ENCODE results near the gene SLC13A3.

SLC13A3 gene

DNA sequence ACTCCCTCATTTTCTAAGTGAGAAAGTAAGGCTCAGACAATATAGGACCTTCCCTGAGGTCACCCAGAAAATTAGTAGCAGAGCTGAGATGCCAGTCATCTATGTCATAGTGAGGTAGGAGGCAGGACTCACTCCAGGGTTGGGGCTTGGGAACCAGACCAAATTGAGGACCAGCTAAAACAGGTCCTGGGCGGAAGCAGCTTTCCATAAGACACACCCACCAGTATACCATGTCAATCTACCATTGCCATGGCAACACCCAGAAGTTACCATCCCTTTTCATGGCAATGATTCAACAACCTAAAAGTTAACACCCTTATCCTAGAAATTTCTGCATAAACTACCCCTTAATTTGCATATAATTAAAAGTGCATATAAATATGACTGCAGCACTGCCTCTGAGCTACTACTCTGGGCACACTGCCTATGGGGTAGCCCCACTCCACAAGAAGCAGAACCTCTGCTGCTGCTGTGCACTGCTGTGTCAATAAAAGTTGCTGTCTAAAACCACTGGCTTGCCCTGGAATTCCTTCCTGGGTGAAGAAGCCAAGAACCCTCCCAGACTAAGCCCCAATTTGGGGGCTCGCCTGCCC is 70.5 kb downstream of the SLC13A3 start:
- H3K36me3 Mint-ChIP-seq (ENCODE audit: insufficient read depth): no peaks in the 10 kb centered on the region

DNA sequence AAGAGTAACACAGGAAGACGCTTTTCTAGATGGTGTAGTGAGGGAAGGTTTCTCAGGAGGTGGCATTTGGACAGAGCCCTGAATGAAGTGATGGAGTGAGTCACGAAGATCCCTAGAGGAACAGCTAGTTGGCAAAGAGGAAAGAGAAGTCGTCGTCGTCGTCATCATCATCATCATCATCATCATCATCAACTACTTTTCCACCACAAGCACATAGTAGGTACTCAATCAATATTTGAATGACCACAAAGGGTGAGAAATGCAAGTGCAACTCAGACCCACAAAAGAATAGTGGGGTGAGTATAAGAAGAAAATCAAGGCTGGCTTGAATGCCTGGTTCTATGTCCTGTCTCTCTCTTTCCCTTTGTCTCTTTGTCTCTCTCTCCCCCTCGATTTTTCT is 72.5 kb downstream of the SLC13A3 start:
- Mint-ChIP-seq H3K27ac (ENCODE audit: low read depth) (no peak overlapping the region), H3K27me3 (peaks cover 17% of the 10 kb centered on the region), H3K9me3 (no peaks in the 10 kb centered on the region), H3K36me3 (ENCODE audit: insufficient read depth) (no peaks in the 10 kb centered on the region), H3K4me3 (no peak overlapping the region), H3K4me1 (peaks cover 3% of the 10 kb centered on the region)
- ATAC-seq (replicated peaks; ENCODE audit: extremely low read depth, poor library complexity, severe bottlenecking): no peak
- no peak for DNase-seq (ENCODE audit: low spot score in 2 of 2)

More for the DNA sequence above, 70.5 kb downstream of the SLC13A3 start:
- H3K27me3 Mint-ChIP-seq: peaks cover 11% of the 10 kb centered on the region
- H3K4me3 Mint-ChIP-seq: no peak overlapping the region
- no peak for DNase-seq (ENCODE audit: low spot score in 2 of 2)
- no peaks in the 10 kb centered on the region for H3K4me1 Mint-ChIP-seq
- no peak overlapping the region for H3K27ac Mint-ChIP-seq (ENCODE audit: low read depth)
- no peaks in the 10 kb centered on the region for H3K9me3 Mint-ChIP-seq
- no peak for ATAC-seq (replicated peaks; ENCODE audit: extremely low read depth, poor library complexity, severe bottlenecking)

DNA sequence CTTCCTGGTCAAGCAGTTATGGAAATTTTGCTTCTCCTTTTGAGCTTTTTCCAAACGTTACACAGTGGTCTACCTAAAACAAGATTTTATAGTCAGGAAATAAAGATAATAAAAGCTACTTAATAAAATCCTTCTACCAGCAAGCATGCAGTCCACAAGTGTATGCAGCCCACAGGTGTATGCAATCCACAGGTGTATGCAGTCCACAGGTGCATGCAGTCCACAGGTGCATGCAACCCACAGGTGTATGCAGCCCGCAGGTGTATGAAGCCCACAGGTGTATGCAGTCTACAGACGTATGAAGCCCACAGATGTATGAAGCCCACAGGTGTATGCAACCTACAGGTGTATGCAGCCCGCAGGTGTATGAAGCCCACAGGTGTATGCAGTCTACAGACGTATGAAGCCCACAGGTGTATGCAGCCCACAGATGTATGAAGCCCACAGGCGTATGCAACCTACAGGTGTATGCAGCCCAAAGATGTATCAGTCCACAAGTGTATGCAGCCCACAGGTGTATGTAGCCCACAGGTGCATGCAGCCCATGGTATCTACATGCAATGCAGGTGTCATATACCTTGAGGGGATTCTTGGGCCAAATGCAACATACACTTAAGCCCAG is 74.4 kb downstream of the SLC13A3 start:
- Mint-ChIP-seq H3K27me3 (peaks cover 16% of the 10 kb centered on the region), H3K9me3 (no peaks in the 10 kb centered on the region), H3K4me1 (peaks cover 8% of the 10 kb centered on the region), H3K27ac (ENCODE audit: low read depth) (no peak overlapping the region), H3K4me3 (no peak overlapping the region), H3K36me3 (ENCODE audit: insufficient read depth) (no peaks in the 10 kb centered on the region)
- ATAC-seq (replicated peaks; ENCODE audit: extremely low read depth, poor library complexity, severe bottlenecking) (no peak), DNase-seq (ENCODE audit: low spot score in 2 of 2) (no peak)

DNA sequence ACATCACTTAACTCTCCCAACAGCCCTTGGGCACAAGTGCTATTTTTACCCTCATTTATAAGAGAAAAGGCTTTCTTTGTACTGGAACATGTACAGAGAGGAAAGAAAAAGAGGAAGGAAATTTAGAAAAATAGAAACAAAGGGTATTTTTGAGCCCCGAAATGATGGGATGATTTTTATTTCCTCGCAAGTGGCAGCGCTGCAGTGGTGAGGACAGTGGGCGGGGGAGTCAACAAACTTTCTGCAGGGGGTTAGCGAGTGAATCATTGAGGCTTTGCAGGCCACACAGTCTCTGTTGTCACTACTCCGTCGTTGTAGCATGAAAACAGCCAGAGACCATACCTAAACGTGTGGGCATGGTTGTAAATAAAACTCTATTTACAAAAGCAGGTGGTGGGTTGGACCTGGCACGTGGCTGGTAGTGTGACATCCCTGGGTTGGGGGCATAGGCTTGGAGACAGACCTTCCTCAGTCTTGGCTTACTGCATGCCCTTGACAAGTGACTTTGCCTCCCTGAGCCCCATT is 75.3 kb downstream of the SLC13A3 start:
- DNase-seq (ENCODE audit: low spot score in 2 of 2) (no peak), ATAC-seq (replicated peaks; ENCODE audit: extremely low read depth, poor library complexity, severe bottlenecking) (no peak)
- no peaks in the 10 kb centered on the region for H3K9me3 Mint-ChIP-seq
- peaks cover 8% of the 10 kb centered on the region for H3K4me1 Mint-ChIP-seq
- H3K27me3 Mint-ChIP-seq: peaks cover 12% of the 10 kb centered on the region
- no peak overlapping the region for H3K27ac Mint-ChIP-seq (ENCODE audit: low read depth)
- H3K36me3 Mint-ChIP-seq (ENCODE audit: insufficient read depth): no peaks in the 10 kb centered on the region
- no peak overlapping the region for H3K4me3 Mint-ChIP-seq

DNA sequence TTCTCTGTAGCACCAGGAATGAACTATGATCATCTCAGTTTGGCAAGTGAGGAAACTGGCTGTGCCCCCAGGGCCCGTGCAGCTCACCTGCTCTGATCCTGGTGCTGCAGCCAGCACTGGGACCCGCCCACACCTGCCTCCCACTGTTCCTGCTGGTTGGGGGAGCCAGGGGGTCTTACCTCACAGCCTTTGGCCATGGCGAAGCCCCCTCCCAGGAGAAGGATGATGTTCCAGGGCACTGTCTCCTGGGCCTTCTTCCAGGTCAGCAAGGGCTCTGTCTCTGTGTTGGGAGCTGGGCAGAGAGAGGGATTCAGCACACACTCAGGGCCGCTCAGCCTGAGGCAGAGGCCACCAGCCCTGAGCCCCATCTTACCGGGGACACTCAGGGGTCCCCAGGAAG is 75.9 kb downstream of the SLC13A3 start:
- H3K4me1 Mint-ChIP-seq: peaks cover 8% of the 10 kb centered on the region
- ATAC-seq (replicated peaks; ENCODE audit: extremely low read depth, poor library complexity, severe bottlenecking): no peak

DNA sequence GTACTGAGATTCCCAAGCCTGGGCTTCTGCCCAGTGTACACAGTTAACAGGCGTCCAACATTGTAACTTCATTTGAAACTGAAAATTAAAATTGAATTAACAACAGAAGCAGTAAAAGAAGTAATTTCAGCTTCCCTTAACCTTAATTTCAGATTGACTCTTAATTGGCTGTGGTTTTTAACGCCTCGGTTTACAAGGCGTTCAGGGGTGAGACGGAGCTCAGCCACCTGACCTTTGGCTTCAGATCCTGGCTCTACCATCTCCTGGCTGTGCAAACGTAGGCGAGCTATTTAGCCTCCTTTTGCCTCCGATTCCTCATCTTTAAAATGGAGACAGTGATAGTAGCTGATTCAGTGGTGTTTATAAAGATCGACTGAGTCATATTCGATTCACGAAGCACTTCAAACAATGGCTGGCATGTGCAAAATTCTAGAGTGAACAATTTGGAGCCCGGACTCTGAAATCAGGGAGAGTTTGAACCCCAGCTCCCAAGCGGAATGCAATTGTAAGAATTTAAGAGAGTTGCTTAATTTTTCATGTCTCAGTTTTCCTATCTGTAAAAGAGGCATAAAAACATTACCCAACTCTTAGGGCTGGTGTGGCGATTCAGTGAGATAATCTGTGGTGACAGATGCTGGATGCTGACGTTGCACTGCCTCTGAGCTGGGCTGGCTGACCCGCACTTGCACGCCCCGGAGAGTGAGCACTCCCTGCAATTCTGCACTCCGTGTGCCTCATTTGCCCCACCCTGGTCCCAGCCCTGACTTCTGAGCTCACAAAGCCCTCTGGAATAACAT is 77.3 kb downstream of the SLC13A3 start:
- H3K27ac Mint-ChIP-seq (ENCODE audit: low read depth): no peak overlapping the region
- no peak for DNase-seq (ENCODE audit: low spot score in 2 of 2)
- H3K4me3 Mint-ChIP-seq: no peak overlapping the region
- no peaks in the 10 kb centered on the region for H3K36me3 Mint-ChIP-seq (ENCODE audit: insufficient read depth)
- H3K4me1 Mint-ChIP-seq: peaks cover 8% of the 10 kb centered on the region
- H3K9me3 Mint-ChIP-seq: no peaks in the 10 kb centered on the region
- ATAC-seq (replicated peaks; ENCODE audit: extremely low read depth, poor library complexity, severe bottlenecking): no peak
- H3K27me3 Mint-ChIP-seq: peaks cover 13% of the 10 kb centered on the region

More for the DNA sequence above, 75.9 kb downstream of the SLC13A3 start:
- Mint-ChIP-seq H3K4me3 (no peak overlapping the region), H3K9me3 (no peaks in the 10 kb centered on the region), H3K27ac (ENCODE audit: low read depth) (no peak overlapping the region), H3K27me3 (peaks cover 13% of the 10 kb centered on the region), H3K36me3 (ENCODE audit: insufficient read depth) (no peaks in the 10 kb centered on the region)
- no peak for DNase-seq (ENCODE audit: low spot score in 2 of 2)

DNA sequence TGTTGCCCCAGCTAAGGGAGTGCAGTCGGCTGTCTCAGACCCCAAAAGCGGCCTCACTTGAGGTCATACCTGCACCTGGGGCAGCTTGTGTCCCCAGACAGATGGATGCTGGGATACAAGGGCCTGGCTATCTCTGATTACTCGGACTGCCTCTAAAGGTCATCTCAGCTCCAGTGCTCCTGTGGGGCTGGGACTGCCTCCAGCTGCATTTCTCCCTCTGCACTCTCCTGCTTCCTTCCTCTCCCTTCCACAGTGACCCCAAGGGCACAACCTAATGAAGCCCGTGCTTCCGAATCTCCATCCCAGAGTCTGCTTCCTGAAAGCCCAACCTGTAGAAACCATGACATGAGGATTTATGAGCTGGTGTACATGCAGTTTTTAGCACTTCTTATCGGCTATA is 78.0 kb downstream of the SLC13A3 start:
- H3K36me3 Mint-ChIP-seq (ENCODE audit: insufficient read depth): no peaks in the 10 kb centered on the region
- no peaks in the 10 kb centered on the region for H3K9me3 Mint-ChIP-seq
- no peak for DNase-seq (ENCODE audit: low spot score in 2 of 2)
- H3K27me3 Mint-ChIP-seq: peaks cover 13% of the 10 kb centered on the region
- no peak overlapping the region for H3K27ac Mint-ChIP-seq (ENCODE audit: low read depth)
- no peak for ATAC-seq (replicated peaks; ENCODE audit: extremely low read depth, poor library complexity, severe bottlenecking)
- no peak overlapping the region for H3K4me3 Mint-ChIP-seq
- H3K4me1 Mint-ChIP-seq: peaks cover 8% of the 10 kb centered on the region

DNA sequence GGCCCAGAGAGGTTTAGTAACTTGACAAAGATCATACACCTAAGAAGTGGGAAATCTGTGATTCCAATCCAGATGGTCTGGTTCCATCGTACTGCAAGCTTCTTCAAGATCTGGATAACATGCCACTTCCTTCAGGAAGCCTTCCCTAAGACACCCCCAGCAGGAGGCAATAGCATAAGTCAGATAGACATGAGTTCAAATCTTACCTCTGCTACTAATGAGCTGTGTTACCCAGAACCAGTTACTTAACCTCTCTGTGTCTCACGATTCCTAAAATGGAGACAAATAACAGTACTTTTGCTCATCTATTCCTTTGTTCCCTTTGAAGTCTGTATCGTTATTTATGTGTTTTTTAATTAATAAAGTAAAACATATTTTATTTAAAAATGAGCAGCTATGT is 78.5 kb downstream of the SLC13A3 start:
- no peaks in the 10 kb centered on the region for H3K36me3 Mint-ChIP-seq (ENCODE audit: insufficient read depth)
- H3K9me3 Mint-ChIP-seq: no peaks in the 10 kb centered on the region
- ATAC-seq (replicated peaks; ENCODE audit: extremely low read depth, poor library complexity, severe bottlenecking) (no peak), DNase-seq (ENCODE audit: low spot score in 2 of 2) (no peak)
- peaks cover 8% of the 10 kb centered on the region for H3K4me1 Mint-ChIP-seq
- H3K27me3 Mint-ChIP-seq: peaks cover 16% of the 10 kb centered on the region
- no peak overlapping the region for H3K27ac Mint-ChIP-seq (ENCODE audit: low read depth)
- H3K4me3 Mint-ChIP-seq: no peak overlapping the region

DNA sequence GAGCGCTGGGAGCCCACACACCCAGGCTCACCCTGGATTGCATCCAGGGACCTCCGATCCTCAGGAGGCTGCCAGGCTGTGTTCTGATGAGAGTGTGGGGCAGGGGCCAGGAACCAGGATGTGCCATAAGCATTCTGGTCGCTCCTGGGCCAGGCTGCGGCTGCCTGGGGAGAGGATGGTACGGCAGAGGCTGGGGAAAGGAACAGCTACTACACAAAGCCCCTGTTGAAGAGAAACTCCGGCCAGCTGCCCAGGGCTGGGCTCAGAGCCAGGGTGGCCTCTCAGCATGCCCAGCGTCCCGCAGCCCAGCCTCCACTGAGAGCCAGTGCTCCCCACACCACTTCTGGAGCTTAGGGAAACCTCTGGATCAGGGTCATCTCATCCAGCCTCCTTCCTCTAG is 79.1 kb downstream of the SLC13A3 start:
- H3K4me3 Mint-ChIP-seq: no peak overlapping the region
- H3K9me3 Mint-ChIP-seq: no peaks in the 10 kb centered on the region
- H3K27ac Mint-ChIP-seq (ENCODE audit: low read depth): no peak overlapping the region
- H3K36me3 Mint-ChIP-seq (ENCODE audit: insufficient read depth): no peaks in the 10 kb centered on the region
- no peak for ATAC-seq (replicated peaks; ENCODE audit: extremely low read depth, poor library complexity, severe bottlenecking)
- peaks cover 23% of the 10 kb centered on the region for H3K27me3 Mint-ChIP-seq
- H3K4me1 Mint-ChIP-seq: peaks cover 8% of the 10 kb centered on the region
- no peak for DNase-seq (ENCODE audit: low spot score in 2 of 2)

DNA sequence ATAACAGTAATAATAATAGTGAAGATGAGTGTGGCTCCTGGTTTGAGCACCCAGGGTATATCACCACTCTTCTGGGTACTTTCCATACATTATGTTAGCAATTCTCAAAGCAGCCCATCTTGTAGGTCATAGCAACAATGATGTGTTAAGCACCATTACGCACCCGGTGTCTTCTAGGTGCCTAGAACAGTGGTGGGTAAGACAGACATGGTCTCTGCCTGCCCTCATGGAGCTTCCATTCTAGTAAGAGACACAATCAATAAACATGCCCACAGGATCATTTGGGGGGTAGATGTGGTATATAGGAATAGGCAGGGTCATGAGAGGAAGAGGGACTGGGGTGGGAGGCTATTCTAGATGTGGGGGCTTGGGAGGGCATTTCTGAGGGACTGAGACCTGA is 79.8 kb downstream of the SLC13A3 start:
- no peaks in the 10 kb centered on the region for H3K9me3 Mint-ChIP-seq
- H3K27ac Mint-ChIP-seq (ENCODE audit: low read depth): no peak overlapping the region
- ATAC-seq (replicated peaks; ENCODE audit: extremely low read depth, poor library complexity, severe bottlenecking) (no peak), DNase-seq (ENCODE audit: low spot score in 2 of 2) (no peak)
- H3K27me3 Mint-ChIP-seq: peaks cover 25% of the 10 kb centered on the region
- peaks cover 8% of the 10 kb centered on the region for H3K4me1 Mint-ChIP-seq
- no peaks in the 10 kb centered on the region for H3K36me3 Mint-ChIP-seq (ENCODE audit: insufficient read depth)
- H3K4me3 Mint-ChIP-seq: no peak overlapping the region

DNA sequence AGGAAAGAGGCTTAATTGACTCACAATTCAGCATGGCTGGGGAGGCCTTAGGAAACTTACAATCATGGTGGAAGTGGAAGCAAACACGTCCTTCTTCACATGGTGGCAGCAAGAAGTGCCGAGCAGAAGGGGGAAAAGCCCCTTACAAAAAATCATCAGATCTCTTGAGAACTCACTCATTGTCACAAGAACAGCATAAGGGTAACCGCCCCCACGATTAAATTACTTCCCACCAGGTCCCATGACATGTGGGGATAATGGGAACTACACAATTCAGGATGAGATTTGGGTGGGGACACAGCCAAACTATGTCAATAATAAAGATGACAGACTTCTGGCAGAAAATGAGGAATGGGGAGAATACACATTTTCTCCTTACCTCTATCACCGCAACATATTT is 80.3 kb downstream of the SLC13A3 start:
- H3K9me3 Mint-ChIP-seq: no peaks in the 10 kb centered on the region
- H3K4me3 Mint-ChIP-seq: no peak overlapping the region
- DNase-seq (ENCODE audit: low spot score in 2 of 2) (no peak), ATAC-seq (replicated peaks; ENCODE audit: extremely low read depth, poor library complexity, severe bottlenecking) (no peak)
- peaks cover 8% of the 10 kb centered on the region for H3K4me1 Mint-ChIP-seq
- H3K27ac Mint-ChIP-seq (ENCODE audit: low read depth): no peak overlapping the region
- H3K36me3 Mint-ChIP-seq (ENCODE audit: insufficient read depth): no peaks in the 10 kb centered on the region
- peaks cover 25% of the 10 kb centered on the region for H3K27me3 Mint-ChIP-seq

DNA sequence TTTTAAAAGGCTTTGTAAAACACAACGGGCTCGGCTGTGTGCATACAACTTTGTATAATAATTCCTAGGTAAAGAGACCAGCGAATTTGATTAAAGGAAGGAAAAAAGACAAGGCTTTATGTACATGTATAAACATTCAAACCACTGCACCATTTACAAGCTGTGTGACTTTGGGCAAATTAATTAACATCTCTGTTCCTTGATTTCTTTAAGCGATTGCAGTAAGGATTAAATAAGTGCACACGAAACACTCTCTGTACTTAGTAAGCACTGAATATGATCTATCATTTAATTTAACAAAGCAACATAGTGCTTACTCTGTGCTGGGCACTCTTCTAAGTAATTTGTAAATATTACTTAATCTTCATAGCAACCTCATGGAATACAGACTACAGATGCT is 81.3 kb downstream of the SLC13A3 start:
- no peak for ATAC-seq (replicated peaks; ENCODE audit: extremely low read depth, poor library complexity, severe bottlenecking)
- Mint-ChIP-seq H3K9me3 (no peaks in the 10 kb centered on the region), H3K4me1 (peaks cover 8% of the 10 kb centered on the region), H3K27me3 (peaks cover 24% of the 10 kb centered on the region), H3K36me3 (ENCODE audit: insufficient read depth) (no peaks in the 10 kb centered on the region), H3K4me3 (no peak overlapping the region), H3K27ac (ENCODE audit: low read depth) (no peak overlapping the region)
- no peak for DNase-seq (ENCODE audit: low spot score in 2 of 2)

Measured in central memory CD8-positive, alpha-beta T cell (primary cell).